MM.1S (cell line): ENCODE results near the gene FGF21.

Source experiments
- DNase-seq: peaks from one replicate; pipeline ENCODE4 v3.0.0-alpha.2; 2015
- H2AFZ ChIP-seq: fragments of 300-600 bp; sonication (generic); 2 replicates; pipeline ENCODE4 v1.6.0; 2016; ENCODE audit warnings: antibody characterized with exemption, low read length
- H3F3A ChIP-seq: fragments of 300-600 bp; sonication (generic); 2 replicates; pipeline ENCODE4 v1.6.1; 2016; ENCODE audit warnings: mild to moderate bottlenecking, antibody characterized with exemption, low read length, moderate library complexity, mixed read lengths; ENCODE audit not compliant: insufficient read depth
- H3K27ac ChIP-seq: fragments of 300-600 bp; sonication (generic); 2 replicates; pipeline ENCODE4 v1.5.1; 2016; ENCODE audit warnings: mild to moderate bottlenecking, low read length
- H3K27me3 ChIP-seq: fragments of 300-600 bp; sonication (generic); replicated peaks from 2 replicates; pipeline ENCODE4 v1.6.0; 2016; ENCODE audit warnings: low read length; ENCODE audit not compliant: insufficient read depth
- H3K36me3 ChIP-seq: fragments of 300-600 bp; sonication (generic); replicated peaks from 2 replicates; pipeline ENCODE4 v1.6.1; 2016; ENCODE audit warnings: mild to moderate bottlenecking, low read length, mixed read lengths; ENCODE audit not compliant: insufficient read depth
- H3K4me1 ChIP-seq: fragments of 300-600 bp; sonication (generic); 2 replicates; pipeline ENCODE4 v1.6.1; 2016; ENCODE audit warnings: low read length, mixed read lengths
- H3K4me2 ChIP-seq: fragments of 300-600 bp; sonication (generic); 2 replicates; pipeline ENCODE4 v1.6.0; 2016; ENCODE audit warnings: low read depth, low read length
- H3K4me3 ChIP-seq: fragments of 300-600 bp; sonication (generic); 2 replicates; pipeline ENCODE4 v1.5.1; 2016; ENCODE audit warnings: low read length, mixed read lengths
- H3K79me2 ChIP-seq: fragments of 300-600 bp; sonication (generic); 2 replicates; pipeline ENCODE4 v1.6.1; 2016; ENCODE audit warnings: mixed run types, low read length, mixed read lengths
- H3K9ac ChIP-seq: fragments of 300-600 bp; sonication (generic); 2 replicates; pipeline ENCODE4 v1.6.1; 2016; ENCODE audit warnings: low read length, mixed read lengths
- H3K9me2 ChIP-seq: fragments of 300-600 bp; sonication (generic); replicated peaks from 2 replicates; pipeline ENCODE4 v1.6.1; 2016; ENCODE audit warnings: mild to moderate bottlenecking, low read length, mixed read lengths; ENCODE audit not compliant: insufficient read depth
- H3K9me3 ChIP-seq: fragments of 300-600 bp; sonication (generic); replicated peaks from 2 replicates; pipeline ENCODE4 v1.6.1; 2016; ENCODE audit warnings: mild to moderate bottlenecking, low read length, mixed read lengths; ENCODE audit not compliant: insufficient read depth
- H4K20me1 ChIP-seq: fragments of 300-600 bp; sonication (generic); 2 replicates; pipeline ENCODE4 v1.6.1; 2016; ENCODE audit warnings: mild to moderate bottlenecking, low read length, moderate library complexity, mixed read lengths; ENCODE audit not compliant: insufficient read depth
- CTCF ChIP-seq: fragments of 300-600 bp; sonication (generic); IDR thresholded peaks from 2 replicates; pipeline ENCODE4 v1.5.1; 2016; ENCODE audit warnings: antibody characterized with exemption, low read length, mixed read lengths
- EZH2 ChIP-seq: fragments of 300-600 bp; sonication (generic); optimal IDR thresholded peaks from 2 replicates; pipeline ENCODE3; 2017; ENCODE audit warnings: low read depth, mild to moderate bottlenecking, antibody characterized with exemption, low read length, mixed read lengths
- EZH2phosphoT487 ChIP-seq: fragments of 300-600 bp; sonication (generic); IDR thresholded peaks from 2 replicates; pipeline ENCODE4 v1.6.1; 2018; ENCODE audit warnings: antibody characterized with exemption, low read length

Gene FGF21

GRCh38 chr19:48745208-48745995 is 9.9 kb upstream of the FGF21 start:
- Histone ChIP-seq H3K9ac (no peak overlapping the region), H3K36me3 (no peaks in the 10 kb centered on the region), H3K9me3 (no peaks in the 10 kb centered on the region), H3K27ac (no peak overlapping the region), H3K4me3 (no peak overlapping the region), H3K27me3 (peaks cover 79% of the 10 kb centered on the region), H3F3A (no peaks in the 10 kb centered on the region), H3K4me2 (no peak overlapping the region), H3K4me1 (no peaks in the 10 kb centered on the region), H4K20me1 (no peaks in the 10 kb centered on the region), H2AFZ (no peak overlapping the region), H3K79me2 (no peaks in the 10 kb centered on the region), H3K9me2 (no peaks in the 10 kb centered on the region)
- peak; percentile 56 for DNase-seq
- no peak for TF ChIP-seq EZH2
- TF ChIP-seq CTCF = no peak
- no peak for TF ChIP-seq EZH2phosphoT487

- Histone ChIP-seq H3K4me1 (no peaks in the 10 kb centered on the region), H3K9ac (no peak overlapping the region), H3K79me2 (no peaks in the 10 kb centered on the region), H3K4me3 (no peak overlapping the region), H4K20me1 (no peaks in the 10 kb centered on the region), H3K27me3 (peaks cover 79% of the 10 kb centered on the region), H3K9me3 (no peaks in the 10 kb centered on the region), H3F3A (no peaks in the 10 kb centered on the region), H3K36me3 (no peaks in the 10 kb centered on the region), H3K9me2 (no peaks in the 10 kb centered on the region), H3K27ac (no peak overlapping the region), H2AFZ (no peak overlapping the region), H3K4me2 (no peak overlapping the region)
- DNase-seq = no peak
- TF ChIP-seq CTCF (no peak), EZH2 (no peak), EZH2phosphoT487 (no peak)
Observed at GRCh38 chr19:48746110-48746509, 9.2 kb upstream of the FGF21 start.

GRCh38 chr19:48746738-48747575 is 8.4 kb upstream of the FGF21 start, which contains the start of gene IZUMO1:
Gene IZUMO1 (minus strand): TSS chr19:48746909. CDS start chr19:48745859, 1,050 bp downstream.
- Histone ChIP-seq H3K79me2 (no peaks in the 10 kb centered on the region), H3F3A (no peaks in the 10 kb centered on the region), H3K4me1 (no peaks in the 10 kb centered on the region), H4K20me1 (no peaks in the 10 kb centered on the region), H3K4me3 (no peak within 1 kb of the TSS), H3K4me2 (peak within 1 kb of the TSS; percentile 54; the same call in 1 of the 2 replicates), H3K9me3 (no peaks in the 10 kb centered on the region), H3K27ac (no peak within 1 kb of the TSS), H3K9me2 (no peaks in the 10 kb centered on the region), H2AFZ (no peak within 1 kb of the TSS), H3K9ac (no peak within 1 kb of the TSS), H3K36me3 (no peaks in the 10 kb centered on the region), H3K27me3 (peaks cover 75% of the 10 kb centered on the region)
- DNase-seq = peak; percentile 23
- TF ChIP-seq EZH2phosphoT487 (no peak), CTCF (no peak)
